H1 (cell line): ENCODE data around the gene SMIM20. TPM values are rescaled to one million over a fixed set of nuclear protein-coding genes. Genes with fewer than 3 reads are reported as not detected.

ENCODE experiments used
- CTCF ChIA-PET: fragments of 300-600 bp; sonication (Branson Sonifier 250); formaldehyde crosslinking; loops from one replicate; lab custom pipeline; 2021; ENCODE audit not compliant: partially characterized antibody; lab: Charles Lee
- POLR2A ChIA-PET: fragments of 300-600 bp; sonication (Branson Sonifier 250); formaldehyde crosslinking; loops from one replicate; lab custom pipeline; 2021; ENCODE audit warnings: inconsistent platforms; ENCODE audit not compliant: partially characterized antibody; lab: Charles Lee
- DNase-seq, 2 experiments: peaks; one replicate each; pipeline versions ENCODE4 v3.0.0 to v3.0.0-alpha.2; 2010 to 2022; ENCODE audit warnings: low spot score in 2 of 2, low read depth in 1 of 2, mixed read lengths in 1 of 2
- FAIRE-seq: peaks from 2 replicates; lab custom pipeline; 2011; peaks lifted over from hg19 to GRCh38; lab: Jason Lieb, UNC
- H2AFZ ChIP-seq: 2 replicates; pipeline ENCODE4 v1.8.1; 2012; ENCODE audit warnings: low read length, inconsistent platforms
- H2AK5ac ChIP-seq: 2 replicates; pipeline ENCODE4 v1.6.1; 2013; ENCODE audit warnings: low read depth, low read length
- H2BK120ac ChIP-seq: replicated peaks from 2 replicates; pipeline ENCODE3; 2013; ENCODE audit warnings: low read depth, low read length, inconsistent platforms
- H2BK12ac ChIP-seq: 2 replicates; pipeline ENCODE4 v1.6.1; 2013; ENCODE audit warnings: low read depth, low read length
- H2BK15ac ChIP-seq: 2 replicates; pipeline ENCODE4 v1.6.1; 2013; ENCODE audit warnings: low read length
- H2BK20ac ChIP-seq: 2 replicates; pipeline ENCODE4 v1.6.1; 2013; ENCODE audit warnings: low read length
- H2BK5ac ChIP-seq: 2 replicates; pipeline ENCODE4 v1.6.1; 2013; ENCODE audit warnings: low read depth, low read length
- H3K14ac ChIP-seq: 2 replicates; pipeline ENCODE4 v1.6.1; 2013; ENCODE audit warnings: inconsistent platforms; ENCODE audit not compliant: insufficient read length
- H3K18ac ChIP-seq: 2 replicates; pipeline ENCODE4 v1.6.1; 2013; ENCODE audit warnings: low read length; ENCODE audit errors: extremely low read depth
- H3K23ac ChIP-seq: 2 replicates; pipeline ENCODE4 v1.6.1; 2013; ENCODE audit warnings: inconsistent platforms; ENCODE audit not compliant: insufficient read length
- H3K23me2 ChIP-seq: 2 replicates; pipeline ENCODE4 v1.6.1; 2013; ENCODE audit warnings: low read depth, low read length
- H3K27ac ChIP-seq: 2 replicates; pipeline ENCODE4 v1.6.1; 2011; ENCODE audit warnings: low read depth, low read length, inconsistent platforms
- H3K27me3 ChIP-seq, 4 experiments: replicated peaks in 1 of 4; 1 replicate in 1 of 4; 2 replicates in 3 of 4; pipeline versions ENCODE4 v1.6.1 to v1.8.1; 2011 to 2013; ENCODE audit warnings: low read length in 3 of 4, mild to moderate bottlenecking in 3 of 4, inconsistent platforms in 2 of 4, mixed read lengths in 2 of 4, moderate library complexity in 1 of 4; ENCODE audit not compliant: control insufficient read depth in 3 of 4, insufficient read depth in 3 of 4; ENCODE audit errors: extremely low read depth in 1 of 4
- H3K36me3 ChIP-seq, 4 experiments: 2 replicates each; pipeline versions ENCODE4 v1.6.1 to v1.8.1; 2011 to 2013; ENCODE audit warnings: mild to moderate bottlenecking in 4 of 4, low read length in 3 of 4, moderate library complexity in 2 of 4, control low read depth in 1 of 4, inconsistent platforms in 1 of 4; ENCODE audit not compliant: insufficient read depth in 4 of 4, control insufficient read depth in 2 of 4
- H3K4ac ChIP-seq: replicated peaks from 2 replicates; pipeline ENCODE3; 2013; ENCODE audit warnings: low read length, low read depth, mixed read lengths, inconsistent platforms; ENCODE audit not compliant: insufficient read length
- H3K4me1 ChIP-seq, 4 experiments: replicated peaks in 1 of 4; 1 replicate in 1 of 4; 2 replicates in 3 of 4; pipeline versions ENCODE4 v1.6.1 to v1.8.1; 2011 to 2013; ENCODE audit warnings: low read length in 3 of 4, inconsistent platforms in 2 of 4, mixed read lengths in 1 of 4; ENCODE audit not compliant: insufficient read depth in 4 of 4, control insufficient read depth in 3 of 4
- H3K4me2 ChIP-seq, 2 experiments: 2 replicates each; pipeline versions ENCODE4 v1.6.1 to v1.8.1; 2011 to 2013; ENCODE audit warnings: low read depth in 2 of 2, low read length in 2 of 2, control low read depth in 1 of 2, inconsistent platforms in 1 of 2, mild to moderate bottlenecking in 1 of 2; ENCODE audit not compliant: insufficient read depth in 1 of 2
- H3K4me3 ChIP-seq, 4 experiments: fragments of 200-600, 300-600 bp in 1 of 4; sonication (generic), shearing (Covaris generic), sonication (Bioruptor Twin) in 1 of 4; 2 replicates each; pipeline versions ENCODE4 v1.5.1 to v1.8.1; 2011 to 2016; ENCODE audit warnings: low read length in 4 of 4, low read depth in 3 of 4, control low read depth in 2 of 4, inconsistent platforms in 2 of 4, mild to moderate bottlenecking in 2 of 4, mixed read lengths in 1 of 4, moderate library complexity in 1 of 4; ENCODE audit not compliant: insufficient read depth in 2 of 4; ENCODE audit errors: extremely low read depth in 1 of 4
- H3K56ac ChIP-seq: replicated peaks from 2 replicates; pipeline ENCODE3; 2013; ENCODE audit warnings: low read depth, mild to moderate bottlenecking, mixed read lengths, low read length, inconsistent platforms; ENCODE audit not compliant: insufficient read length
- H3K79me1 ChIP-seq: 2 replicates; pipeline ENCODE4 v1.6.1; 2013; ENCODE audit warnings: low read depth, low read length, control low read depth
- H3K79me2 ChIP-seq, 2 experiments: 2 replicates each; pipeline versions ENCODE4 v1.6.1 to v1.8.1; 2012 to 2013; ENCODE audit warnings: low read length in 2 of 2, mild to moderate bottlenecking in 2 of 2, inconsistent platforms in 1 of 2; ENCODE audit not compliant: insufficient read depth in 2 of 2, control insufficient read depth in 1 of 2
- H3K9ac ChIP-seq, 4 experiments: replicated peaks in 1 of 4; 1 replicate in 1 of 4; 2 replicates in 3 of 4; pipeline versions ENCODE4 v1.6.1 to v1.8.1; 2011 to 2013; ENCODE audit warnings: low read depth in 3 of 4, low read length in 3 of 4, control low read depth in 2 of 4, mild to moderate bottlenecking in 2 of 4, moderate library complexity in 2 of 4, inconsistent platforms in 1 of 4; ENCODE audit errors: extremely low read depth in 1 of 4
- H3K9me3 ChIP-seq, 2 experiments: 2 replicates each; pipeline versions ENCODE4 v1.6.1 to v1.8.1; 2012 to 2013; ENCODE audit warnings: mild to moderate bottlenecking in 2 of 2, moderate library complexity in 2 of 2, control low read depth in 1 of 2, inconsistent platforms in 1 of 2, low read depth in 1 of 2, low read length in 1 of 2, mixed read lengths in 1 of 2; ENCODE audit not compliant: insufficient read depth in 2 of 2
- H4K20me1 ChIP-seq, 2 experiments: replicated peaks in 1 of 2; 2 replicates each; pipeline versions ENCODE3 to v1.8.1; 2011 to 2013; ENCODE audit warnings: inconsistent platforms in 2 of 2, low read length in 2 of 2, mild to moderate bottlenecking in 1 of 2; ENCODE audit not compliant: insufficient read depth in 2 of 2, control insufficient read depth in 1 of 2
- H4K5ac ChIP-seq: 2 replicates; pipeline ENCODE4 v1.6.1; 2013; ENCODE audit warnings: low read length, low read depth, mixed read lengths, inconsistent platforms; ENCODE audit not compliant: insufficient read length
- H4K8ac ChIP-seq: 2 replicates; pipeline ENCODE4 v1.8.0; 2013; ENCODE audit warnings: mild to moderate bottlenecking, moderate library complexity, low read length, inconsistent platforms; ENCODE audit not compliant: insufficient read depth; ENCODE audit errors: extremely low read depth
- H4K91ac ChIP-seq: replicated peaks from 2 replicates; pipeline ENCODE3; 2013; ENCODE audit warnings: low read length, mixed read lengths, inconsistent platforms; ENCODE audit not compliant: insufficient read length
- ASH2L ChIP-seq: fragments of 200-600, 300-600 bp; sonication (generic); IDR thresholded peaks from one replicate; pipeline ENCODE4 v1.7.1; 2017; ENCODE audit warnings: low read length
- BCL11A ChIP-seq, 2 experiments: IDR thresholded peaks; one replicate each; pipeline ENCODE4 v1.6.1; 2011; ENCODE audit warnings: low read depth in 2 of 2, low read length in 2 of 2, mild to moderate bottlenecking in 2 of 2
- CEBPB ChIP-seq: IDR thresholded peaks from 2 replicates; pipeline ENCODE4 v1.6.1; 2012; ENCODE audit warnings: low read depth, low read length
- CHD1 ChIP-seq: IDR thresholded peaks from 2 replicates; pipeline ENCODE4 v1.6.1; 2012; ENCODE audit warnings: low read depth, low read length, improper control_type of control experiment
- CHD2 ChIP-seq: IDR thresholded peaks from 2 replicates; pipeline ENCODE4 v1.6.1; 2012; ENCODE audit warnings: low read length, improper control_type of control experiment
- CREB1 ChIP-seq: IDR thresholded peaks from 2 replicates; pipeline ENCODE4 v1.6.1; 2012; ENCODE audit warnings: inconsistent platforms
- FOSL1 ChIP-seq: IDR thresholded peaks from 2 replicates; pipeline ENCODE4 v1.6.1; 2011; ENCODE audit warnings: mild to moderate bottlenecking, low read depth, low read length, moderate library complexity; ENCODE audit not compliant: insufficient read depth
- HDAC6 ChIP-seq: IDR thresholded peaks from one replicate; pipeline ENCODE4 v1.7.1; 2012; ENCODE audit warnings: low read depth, mild to moderate bottlenecking, inconsistent platforms, low read length, moderate library complexity
- KDM4A ChIP-seq: IDR thresholded peaks from one replicate; pipeline ENCODE4 v1.7.1; 2012; ENCODE audit warnings: low read depth, mild to moderate bottlenecking, moderate library complexity, low read length, inconsistent platforms; ENCODE audit not compliant: severe bottlenecking
- MAX ChIP-seq: IDR thresholded peaks from 2 replicates; pipeline ENCODE4 v1.6.1; 2012; ENCODE audit warnings: inconsistent platforms
- PHF8 ChIP-seq: fragments of 200-600 bp; sonication (generic); conservative IDR thresholded peaks from 2 replicates; pipeline ENCODE4 v1.7.1; 2012; ENCODE audit warnings: low read depth, mild to moderate bottlenecking, inconsistent platforms, low read length, moderate library complexity
- POLR2AphosphoS5 ChIP-seq: IDR thresholded peaks from 2 replicates; pipeline ENCODE4 v1.6.1; 2011; ENCODE audit warnings: low read depth, low read length
- SP1 ChIP-seq: IDR thresholded peaks from 2 replicates; pipeline ENCODE4 v1.6.1; 2011; ENCODE audit warnings: low read depth, low read length
- SP2 ChIP-seq: IDR thresholded peaks from 2 replicates; pipeline ENCODE4 v1.6.1; 2012; ENCODE audit warnings: mild to moderate bottlenecking, low read length, inconsistent platforms
- SRF ChIP-seq: IDR thresholded peaks from 2 replicates; pipeline ENCODE4 v1.6.1; 2011; ENCODE audit warnings: mild to moderate bottlenecking, low read depth, low read length, moderate library complexity
- TAF7 ChIP-seq: optimal IDR thresholded peaks from 2 replicates; pipeline ENCODE3; 2011; ENCODE audit warnings: low read depth, mild to moderate bottlenecking, inconsistent platforms, low read length, moderate library complexity, borderline replicate concordance
- WGBS, 2 experiments: shearing (Covaris generic) in 1 of 2; methylation state at CpG; one replicate each; pipeline versions ENCODE4 v1.1.6 to v1.1.7; 2013 to 2015; ENCODE audit warnings: low lambda C conversion rate in 2 of 2, mixed read lengths in 2 of 2, inconsistent platforms in 1 of 2, low coverage in 1 of 2, missing lambda C conversion rate in 1 of 2; ENCODE audit not compliant: insufficient replicate concordance in 2 of 2, insufficient coverage in 1 of 2, insufficient read length in 1 of 2; ENCODE audit errors: extremely low coverage in 1 of 2, missing lambda C conversion rate in 1 of 2; 5-methylcytosine and 5-hydroxymethylcytosine counted together
- polyA plus RNA-seq, 7 experiments: library from polyadenylated mRNA; depleted of rRNA in 3 of 7; stranded (reverse) in 5 of 7; unstranded in 2 of 7; fragments of >200 nt in 5 of 7; fragments of 200-250 nt in 2 of 7; gene quantifications; 1 replicate in 5 of 7; 2 replicates in 1 of 7; 4 replicates in 1 of 7; pipeline versions ENCODE4 v1.2.1 to v1.2.3, GENCODE V29; 2011 to 2013; ENCODE audit warnings: missing spikeins in 2 of 7, mixed read lengths in 2 of 7
- total RNA-seq: library from RNA; stranded (reverse); fragmentation: NEBNext Ultra II Directional; extraction: Animal tissue kit (Norgen Biotek cat#: 25700); gene quantifications from 2 replicates; pipeline ENCODE4 v1.2.1, GENCODE V29; 2021

SMIM20 gene
- total and polyA plus RNA-seq, 2 of the 8 experiments (the other 6 are each of a cell fraction or from before 2014, with no cell fraction given): 21.9 to 36.9 TPM

- Histone ChIP-seq H2BK15ac (no peak overlapping the region), H3K4me3 (no peak overlapping the region), H2BK5ac (no peak overlapping the region), H3K18ac (no peak overlapping the region), H3K79me2 (no peaks in the 10 kb centered on the region), H3K4me1 (peaks cover 0 to 3% (median 0%) of the 10 kb centered on the region in 4 experiments; a peak in 1 of 7 replicates), H2AK5ac (no peak overlapping the region), H2BK120ac (no peak overlapping the region), H3K27me3 (peaks cover 0 to 2% (median 0%) of the 10 kb centered on the region in 4 experiments; a peak in 1 of 7 replicates), H3K56ac (no peak overlapping the region), H2BK12ac (no peak overlapping the region), H3K79me1 (no peaks in the 10 kb centered on the region), H4K5ac (no peak overlapping the region), H2AFZ (no peak overlapping the region), H2BK20ac (no peak overlapping the region), H3K4me2 (no peak overlapping the region), H3K27ac (no peak overlapping the region), H3K9me3 (no peaks in the 10 kb centered on the region), H4K8ac (no peak overlapping the region), H4K91ac (no peak overlapping the region), H3K23me2 (peaks cover 2% of the 10 kb centered on the region; the same call in 1 of the 2 replicates), H4K20me1 (no peaks in the 10 kb centered on the region), H3K9ac (no peak overlapping the region), H3K4ac (no peak overlapping the region)
- FAIRE-seq: no peak
- no peak for DNase-seq
- POLR2A ChIA-PET: interaction anchor here (2.7 kb wide), 1 partner anchor 14 kb away, joined by 10 read pairs; the partner anchor contains the start of gene SMIM20
- 87% methylated on average over 1 of the region's 1 CpG; no CpG with 5 or more reads in 1 of the 2 experiments for WGBS, 2 experiments
- CTCF ChIA-PET: interaction anchor here (0.7 to 1.8 kb wide), 5 partner anchors 9 to 43 kb away, joined by 3 to 5 read pairs (median 4); no protein-coding TSS in a partner anchor
- no peak for TF ChIP-seq SRF
- no peak for TF ChIP-seq CEBPB
- TF ChIP-seq KDM4A: no peak
- TF ChIP-seq CHD2: no peak
- no peak for TF ChIP-seq SP2
- TF ChIP-seq MAX: no peak
- TF ChIP-seq HDAC6: no peak
- TF ChIP-seq CHD1: no peak
- no peak for TF ChIP-seq ASH2L
- no peak for TF ChIP-seq PHF8
- TF ChIP-seq FOSL1: no peak
- TF ChIP-seq POLR2AphosphoS5: no peak
- TF ChIP-seq BCL11A (IDR thresholded peaks at IDR 0.05; ENCODE audit: low read depth in 2 of 2, low read length in 2 of 2): no peak
- TF ChIP-seq CREB1: no peak
- no peak for TF ChIP-seq TAF7
- TF ChIP-seq SP1: no peak
- TF ChIP-seq, all 59 proteins: peak for 0
- no peak overlapping the region for H3K14ac ChIP-seq
- H3K23ac ChIP-seq: no peak overlapping the region
- no peaks in the 10 kb centered on the region for H3K36me3 ChIP-seq
Measured at GRCh38 chr4:25900310-25900709, 13.7 kb upstream of the SMIM20 start.
